CD4-positive, alpha-beta T cell treated with Interleukin-17A for 4 hours (primary cell): ENCODE measurements around the gene MXD4.
"Not testable (repeated sequence)": the region's sequence is repeated elsewhere in the genome, so short reads cannot be mapped to it uniquely, and the experiment has no call there.

Experiments
- DNase-seq: peaks from one replicate; pipeline ENCODE4 v3.0.0-alpha.2; 2020; ENCODE audit warnings: mixed read lengths

The MXD4 gene

DNA sequence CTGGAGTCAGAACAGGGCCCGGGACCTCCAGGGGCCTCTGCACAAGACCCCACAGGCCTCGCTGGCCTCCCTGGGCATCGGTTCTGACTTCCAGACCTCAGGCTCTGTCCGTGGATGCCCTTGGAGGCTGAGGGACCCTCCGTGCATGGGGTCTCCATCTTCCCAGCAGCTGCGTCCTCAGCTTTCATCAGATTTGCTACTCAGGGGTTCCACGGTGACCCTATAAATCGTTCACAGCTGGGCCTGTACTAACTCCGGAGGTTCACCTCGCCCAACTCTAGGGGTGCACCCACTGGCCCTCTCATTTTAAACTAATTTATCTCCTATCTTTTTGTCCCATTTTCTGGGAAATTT is 13.1 kb upstream of the MXD4 start:
- not testable (repeated sequence) for DNase-seq

DNA sequence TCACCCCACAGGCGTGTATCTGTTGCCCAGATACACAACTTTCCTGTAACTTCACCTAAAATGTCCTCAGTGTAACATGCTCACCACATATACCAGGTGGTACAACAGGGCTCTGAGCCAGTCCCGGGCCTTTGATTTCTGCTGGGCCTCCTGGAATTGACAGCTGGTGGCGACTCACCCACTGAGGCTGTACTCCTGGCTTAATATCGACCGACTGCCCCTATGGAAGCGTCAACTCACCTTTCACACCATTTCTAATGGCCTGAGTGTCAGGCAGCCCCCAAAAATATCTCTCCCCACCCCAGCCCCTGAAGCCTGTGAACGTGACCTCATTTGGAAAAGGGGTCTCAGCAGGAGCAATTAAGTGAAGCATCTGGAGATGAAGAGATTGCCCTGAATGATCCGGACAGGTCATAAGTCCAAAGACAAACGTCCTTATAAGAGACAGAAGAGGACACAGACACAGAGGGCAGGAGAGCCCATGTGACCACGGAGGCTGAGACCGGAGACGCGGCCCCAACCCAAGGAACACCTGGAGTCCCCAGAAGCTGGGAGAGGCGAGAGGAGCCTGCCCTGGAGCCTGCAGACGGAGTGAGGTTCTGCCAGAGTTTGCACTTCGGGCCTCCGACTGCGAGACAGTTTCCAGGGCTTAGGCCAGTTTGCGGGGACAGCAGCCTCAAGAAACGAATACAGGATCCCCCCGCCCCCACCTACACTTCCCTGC is 12.6 kb upstream of the MXD4 start:
- DNase-seq, result no peak

DNA sequence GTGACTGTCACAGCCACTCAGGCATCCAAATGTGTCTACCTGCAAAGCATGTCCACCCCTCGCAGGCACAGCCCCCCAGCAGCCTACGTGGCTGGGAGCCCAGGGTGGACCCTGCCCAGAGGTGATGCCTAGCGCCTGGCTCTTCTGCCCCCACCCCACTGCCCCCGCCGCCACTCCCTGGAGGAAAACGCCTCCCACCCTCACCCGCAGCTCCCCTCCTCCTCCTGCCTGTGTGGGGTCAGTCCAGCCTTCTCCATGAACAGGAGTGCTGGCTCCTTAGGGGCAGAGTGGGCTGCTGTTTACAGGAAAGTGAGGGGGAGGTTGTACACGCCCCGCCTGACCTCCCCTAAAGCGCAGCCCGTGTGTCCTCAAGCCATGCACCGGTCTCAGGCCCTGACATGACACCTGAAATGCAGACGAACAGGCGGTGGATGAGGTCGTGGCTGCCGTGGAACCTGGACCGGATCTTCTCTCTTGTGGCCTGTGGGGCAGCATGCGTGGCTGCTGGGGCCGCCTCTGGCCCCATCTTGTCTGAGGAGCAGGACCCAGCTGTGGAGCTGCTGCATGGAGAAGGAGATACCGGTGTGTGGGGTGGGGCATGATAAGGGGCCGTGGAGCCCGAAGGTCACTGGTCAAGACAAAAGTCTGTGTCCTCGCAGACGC is 11.9 kb upstream of the MXD4 start:
- no peak for DNase-seq

DNA sequence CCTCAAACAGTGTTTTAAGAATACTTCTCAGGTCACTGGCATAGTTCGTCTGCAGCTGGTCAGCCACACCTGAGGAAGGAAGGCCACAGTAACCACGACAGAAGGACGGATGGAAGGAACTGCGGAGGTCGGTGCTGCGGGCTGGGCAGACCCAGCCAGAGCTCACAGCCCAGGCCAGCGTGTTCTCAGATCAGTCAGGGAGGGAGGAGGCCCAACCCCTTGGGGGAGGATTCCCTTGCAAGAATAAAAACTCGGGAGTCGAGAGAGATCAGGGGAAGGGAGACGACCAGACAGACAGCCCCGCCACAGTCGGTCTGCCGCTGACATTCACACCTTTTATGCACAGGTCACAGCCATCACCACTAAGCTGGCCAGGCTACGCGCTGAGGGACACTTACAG is 11.3 kb upstream of the MXD4 start:
- DNase-seq, result no peak

DNA sequence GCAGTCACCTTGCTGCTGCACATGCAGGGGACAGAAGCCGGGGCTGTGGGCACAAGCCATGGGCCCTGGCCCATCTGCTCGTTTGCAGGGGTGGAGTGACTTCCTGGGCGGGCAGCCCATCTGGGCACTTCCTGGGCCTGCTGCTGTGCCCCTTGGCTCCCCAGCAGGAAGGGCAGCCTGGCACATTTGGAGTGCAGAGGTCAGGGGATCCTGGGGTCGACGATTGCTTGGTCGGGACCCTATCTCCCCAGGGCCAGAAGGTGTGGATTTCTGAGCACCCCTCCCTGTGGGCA is 10.9 kb upstream of the MXD4 start:
- no peak for DNase-seq

DNA sequence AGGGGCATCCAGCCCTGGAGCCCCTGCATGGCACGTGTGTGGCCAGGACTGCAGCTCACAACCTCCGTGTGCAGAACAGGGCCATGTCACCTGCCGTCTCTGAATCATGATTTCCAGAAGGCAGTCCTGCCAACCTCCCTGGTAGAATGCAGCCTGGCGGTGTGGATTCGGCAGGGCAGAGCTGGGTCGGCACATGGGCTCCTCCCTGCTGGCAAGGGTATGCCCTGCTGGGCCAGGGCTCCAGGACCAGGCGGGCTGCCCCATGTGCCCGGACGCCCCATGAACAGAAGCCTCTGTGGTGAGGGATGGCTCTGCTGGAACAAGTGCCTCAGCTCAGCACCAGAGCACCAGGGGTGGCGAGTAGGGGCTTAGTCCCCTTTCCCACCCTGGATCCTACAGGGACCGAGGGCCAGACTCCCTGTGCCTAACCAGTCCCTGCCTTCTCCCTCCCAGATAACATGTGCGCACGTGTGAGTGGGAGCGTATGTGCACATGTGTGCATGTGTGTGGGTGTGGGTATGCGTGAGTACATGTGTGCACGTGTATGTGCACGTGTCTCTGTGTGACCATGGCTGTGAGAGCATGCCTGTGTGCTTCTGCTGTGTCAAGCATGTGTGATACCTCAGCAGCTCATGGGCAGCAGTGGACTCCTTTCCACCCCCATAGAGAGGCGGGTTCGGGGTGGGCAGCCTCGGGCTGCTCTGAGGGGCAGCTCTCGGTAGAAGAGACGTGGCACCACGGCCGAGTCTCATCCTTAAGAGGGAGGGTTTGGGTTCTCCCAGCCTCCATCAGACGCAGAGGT is 10.3 kb upstream of the MXD4 start:
- no peak for DNase-seq

DNA sequence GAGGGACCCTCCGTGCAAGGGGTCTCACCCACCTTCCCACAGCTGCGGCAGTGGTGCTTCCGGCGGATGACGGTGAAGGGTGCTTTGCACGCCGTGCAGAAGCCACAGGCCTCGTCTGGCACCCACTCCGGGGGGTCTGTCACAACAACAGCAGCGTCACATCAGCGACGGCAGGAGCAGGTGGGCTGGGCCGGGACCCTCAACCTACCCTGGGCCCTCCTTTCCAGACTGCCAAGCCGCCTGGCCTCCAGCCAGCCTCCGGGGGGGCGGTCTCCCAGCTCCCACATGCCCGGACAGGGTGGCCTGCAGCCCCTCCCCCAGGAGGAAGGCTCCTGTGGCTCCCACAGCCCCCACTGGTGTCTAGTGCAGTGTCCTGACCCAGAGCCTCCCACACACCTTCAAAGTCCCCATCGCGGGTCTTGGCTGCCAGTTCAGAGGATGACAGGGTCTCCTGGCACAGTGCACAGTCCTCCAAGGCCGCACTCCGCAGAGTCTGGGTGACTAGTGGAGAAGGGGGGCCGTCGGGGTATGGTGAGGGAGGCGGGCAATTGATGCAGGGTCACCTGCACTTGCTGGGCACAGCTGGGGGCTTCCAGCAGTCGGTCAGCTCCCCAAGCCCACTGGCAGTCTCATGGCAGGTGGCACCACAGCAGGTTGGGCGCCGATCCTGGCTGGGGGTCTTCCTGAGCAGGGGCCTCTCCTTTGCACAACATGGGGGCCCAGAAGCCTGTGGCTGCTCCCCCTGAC is 9.5 kb upstream of the MXD4 start:
- DNase-seq, result no peak

DNA sequence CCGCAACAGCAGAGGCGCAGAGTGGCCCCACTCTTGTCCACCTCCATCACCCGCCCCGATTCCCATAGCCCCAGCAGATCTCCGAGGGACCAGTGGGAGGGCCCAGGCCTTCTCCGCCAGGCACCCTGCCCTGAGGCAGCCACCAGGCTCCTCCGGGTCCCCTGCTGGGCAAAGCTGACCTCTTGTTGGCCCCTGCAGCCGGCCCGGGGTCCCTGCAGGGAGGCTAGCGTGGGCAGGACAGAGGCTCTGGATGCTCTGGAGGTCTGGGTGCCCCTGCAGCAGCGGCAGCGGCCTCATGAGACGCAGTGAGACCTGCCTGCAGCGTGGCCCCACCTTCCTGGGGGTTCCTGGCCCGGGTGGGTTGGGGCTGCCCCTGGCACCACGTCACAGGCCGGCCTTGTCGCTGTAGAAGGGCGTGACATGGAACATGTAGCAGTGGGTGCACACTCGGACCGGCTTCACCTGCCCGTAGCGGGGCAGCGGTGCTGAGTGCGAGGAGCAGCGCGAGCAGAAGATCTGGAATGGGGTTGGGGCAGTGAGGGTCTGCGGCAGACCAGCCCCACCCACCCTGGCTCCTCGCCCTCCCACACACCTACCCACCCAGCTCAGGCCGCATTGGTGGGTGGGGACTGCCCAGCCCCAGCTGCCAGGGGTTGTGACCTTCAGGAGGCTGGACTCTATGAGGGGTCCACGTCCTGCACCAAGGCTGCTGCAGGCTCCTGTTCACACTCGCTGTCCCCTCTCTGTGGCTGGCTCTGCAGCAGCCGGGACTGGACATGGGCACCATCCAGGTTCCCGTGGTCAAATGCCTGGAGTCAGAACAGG is 8.6 kb upstream of the MXD4 start:
- no peak for DNase-seq

DNA sequence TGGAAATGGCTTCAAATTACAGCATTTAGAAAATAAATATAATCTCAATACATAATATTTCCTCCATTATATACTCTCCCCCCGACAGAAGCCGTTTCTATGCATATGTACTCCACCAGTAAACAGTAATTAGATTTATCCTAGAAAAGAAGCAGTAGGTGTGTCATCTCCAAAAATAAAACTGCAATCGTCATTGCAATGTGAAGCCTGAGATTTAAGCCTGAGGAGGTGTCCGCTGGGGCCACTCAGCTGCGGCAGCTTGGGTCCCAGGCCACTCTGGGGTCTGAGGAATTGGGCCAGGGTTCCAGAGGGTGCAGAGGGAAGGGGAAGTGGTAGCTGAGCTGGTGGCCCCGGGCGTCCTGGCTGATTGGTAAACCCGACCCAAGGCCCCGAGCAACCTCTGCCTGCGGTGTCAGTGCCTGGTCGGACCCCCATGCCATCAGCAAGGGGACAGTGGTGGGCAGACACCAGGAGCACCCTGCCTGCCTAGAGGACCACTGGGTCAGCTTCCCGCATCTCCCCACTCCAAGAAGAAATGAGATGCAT is 7.8 kb upstream of the MXD4 start:
- DNase-seq, result no peak

DNA sequence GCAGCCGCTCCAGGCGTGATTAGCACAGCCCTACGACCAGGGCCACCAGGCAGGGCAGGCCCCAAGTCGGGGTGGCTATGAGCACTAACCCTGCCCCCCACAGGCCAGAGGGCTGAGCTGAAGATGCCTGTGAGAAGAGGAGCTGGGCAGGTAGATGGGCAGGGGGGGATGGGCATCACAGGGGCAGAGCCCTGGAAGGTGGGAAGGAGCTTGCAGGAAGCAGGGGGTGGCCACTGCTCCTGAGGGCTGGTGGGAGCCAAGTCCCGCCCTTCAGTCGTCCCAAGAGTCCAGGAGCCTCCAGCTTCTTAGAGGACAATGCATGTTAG is 7.3 kb upstream of the MXD4 start:
- no peak for DNase-seq

DNA sequence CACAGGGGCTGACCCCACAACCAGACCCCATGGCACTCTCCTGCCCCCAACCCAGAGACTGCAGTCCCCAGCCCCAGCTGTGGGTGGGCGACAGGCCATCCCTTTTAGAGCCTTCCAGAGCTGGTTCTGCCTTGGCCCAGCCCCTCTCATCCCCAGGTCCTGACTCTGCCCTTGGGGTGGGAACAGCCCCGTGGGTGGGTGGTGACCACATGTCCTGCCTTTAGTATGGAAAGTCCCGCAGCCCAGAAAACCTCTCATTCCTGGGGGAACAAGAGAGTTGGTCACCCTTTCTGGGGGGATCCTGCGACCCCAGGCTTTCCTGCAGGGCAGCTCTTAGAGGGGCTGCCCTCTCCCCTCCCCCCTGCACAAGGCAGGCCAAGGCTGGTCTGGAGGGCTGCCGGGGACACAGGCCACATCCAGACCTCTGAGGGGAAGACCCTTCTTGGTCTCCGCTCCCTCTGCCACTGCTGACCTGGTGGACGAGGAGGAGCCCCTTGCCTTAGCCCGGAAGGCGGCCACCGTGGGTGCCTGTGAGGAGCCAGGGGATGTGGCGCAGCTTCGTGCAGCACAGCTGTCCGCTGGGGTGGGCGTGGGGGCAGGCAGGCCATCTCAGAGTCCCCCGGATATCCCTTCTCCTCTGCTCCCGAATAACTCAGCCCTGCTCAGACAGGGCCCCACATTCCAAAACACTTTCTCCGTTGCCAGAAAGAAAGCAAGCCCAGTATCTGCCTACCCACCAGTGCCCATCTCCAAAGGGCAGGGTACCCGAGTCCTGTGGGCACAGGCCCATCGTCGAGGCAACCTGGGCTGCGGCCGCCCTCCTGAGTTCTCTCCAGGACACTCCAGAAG is 6.7 kb upstream of the MXD4 start:
- DNase-seq, result no peak

DNA sequence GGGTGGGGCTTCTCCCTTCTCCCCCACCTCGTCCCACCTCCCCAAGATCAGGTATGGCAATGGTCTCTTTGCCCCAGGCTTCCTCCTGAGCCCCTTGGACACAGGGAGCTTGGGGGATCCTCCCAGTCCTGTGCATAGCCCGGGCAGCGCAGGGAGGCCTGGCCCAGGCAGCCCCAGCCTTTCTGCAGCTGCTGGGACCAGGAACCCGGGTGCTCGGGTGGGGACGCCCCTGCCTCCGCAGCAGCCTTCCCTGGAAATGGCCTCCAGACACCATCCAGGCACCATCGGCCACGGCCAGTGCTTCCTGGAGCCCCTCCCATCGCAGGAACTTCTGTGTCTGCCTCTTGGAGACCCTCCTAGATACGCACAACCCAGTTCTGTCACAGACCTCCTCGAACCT is 5.9 kb upstream of the MXD4 start:
- no peak for DNase-seq

DNA sequence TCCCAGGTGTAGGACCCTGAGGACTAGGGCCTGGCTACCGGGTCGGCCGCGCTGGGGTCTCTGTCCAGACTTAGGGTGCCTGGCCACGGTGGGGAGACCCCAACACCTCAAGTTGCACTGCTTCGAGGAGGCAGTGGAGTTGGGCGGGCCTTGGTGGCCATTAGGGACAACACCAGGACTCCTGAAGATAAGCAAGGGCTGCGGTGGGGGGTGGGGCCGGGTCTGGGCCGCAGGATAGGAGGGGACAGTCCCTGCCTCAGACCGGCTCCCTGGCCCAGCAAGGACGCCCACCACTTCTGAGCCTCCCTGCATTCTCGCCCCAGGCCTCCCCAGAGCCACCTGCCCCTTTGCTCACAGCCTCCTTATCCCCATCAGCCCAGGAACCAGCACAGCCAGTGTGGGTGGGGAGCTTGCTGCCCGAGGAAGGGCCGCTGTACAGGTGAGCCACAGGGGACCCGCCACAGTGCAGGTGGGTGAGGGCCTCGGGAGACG is 5.5 kb upstream of the MXD4 start:
- DNase-seq, result no peak

DNA sequence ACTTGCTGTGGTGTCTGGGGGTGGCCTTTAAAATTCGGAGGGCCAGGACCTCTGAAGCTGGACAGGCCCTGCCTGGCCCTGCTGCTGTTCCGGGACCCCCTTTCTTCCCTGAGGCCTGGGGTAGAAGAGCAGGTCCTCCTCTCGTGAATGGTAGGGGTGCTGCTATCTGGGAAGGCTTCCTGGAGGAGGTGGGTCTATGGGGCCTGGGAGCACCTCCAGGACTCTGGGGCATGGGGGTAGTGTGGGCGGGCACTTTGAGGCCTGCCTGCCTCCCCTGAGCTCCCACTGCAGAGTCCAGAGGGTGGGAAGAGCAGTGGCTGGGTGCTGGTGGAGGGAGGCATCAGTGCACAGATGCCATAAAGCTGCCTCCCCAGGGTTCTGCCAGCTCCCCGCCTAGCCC is 4.9 kb upstream of the MXD4 start:
- no peak for DNase-seq

DNA sequence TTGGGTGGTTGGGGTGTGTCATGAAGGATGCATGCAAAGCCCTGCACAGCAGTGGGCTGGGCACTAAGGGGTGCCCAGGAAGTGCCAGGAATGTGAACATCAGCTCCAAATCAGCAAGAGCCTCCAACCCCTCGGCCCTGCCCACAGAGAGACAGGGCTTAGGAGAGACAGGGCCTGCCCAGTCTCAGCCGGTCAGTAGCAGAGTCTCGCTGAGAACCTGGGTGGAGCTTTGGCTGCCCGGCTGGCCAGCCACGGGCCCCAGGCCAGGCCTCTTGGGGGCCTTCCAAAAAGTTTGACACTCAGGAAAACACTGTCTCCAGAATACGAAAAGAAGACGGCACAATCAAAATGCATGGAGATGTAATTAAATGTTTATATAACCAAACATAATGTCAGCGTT is 4.3 kb upstream of the MXD4 start:
- no peak for DNase-seq

DNA sequence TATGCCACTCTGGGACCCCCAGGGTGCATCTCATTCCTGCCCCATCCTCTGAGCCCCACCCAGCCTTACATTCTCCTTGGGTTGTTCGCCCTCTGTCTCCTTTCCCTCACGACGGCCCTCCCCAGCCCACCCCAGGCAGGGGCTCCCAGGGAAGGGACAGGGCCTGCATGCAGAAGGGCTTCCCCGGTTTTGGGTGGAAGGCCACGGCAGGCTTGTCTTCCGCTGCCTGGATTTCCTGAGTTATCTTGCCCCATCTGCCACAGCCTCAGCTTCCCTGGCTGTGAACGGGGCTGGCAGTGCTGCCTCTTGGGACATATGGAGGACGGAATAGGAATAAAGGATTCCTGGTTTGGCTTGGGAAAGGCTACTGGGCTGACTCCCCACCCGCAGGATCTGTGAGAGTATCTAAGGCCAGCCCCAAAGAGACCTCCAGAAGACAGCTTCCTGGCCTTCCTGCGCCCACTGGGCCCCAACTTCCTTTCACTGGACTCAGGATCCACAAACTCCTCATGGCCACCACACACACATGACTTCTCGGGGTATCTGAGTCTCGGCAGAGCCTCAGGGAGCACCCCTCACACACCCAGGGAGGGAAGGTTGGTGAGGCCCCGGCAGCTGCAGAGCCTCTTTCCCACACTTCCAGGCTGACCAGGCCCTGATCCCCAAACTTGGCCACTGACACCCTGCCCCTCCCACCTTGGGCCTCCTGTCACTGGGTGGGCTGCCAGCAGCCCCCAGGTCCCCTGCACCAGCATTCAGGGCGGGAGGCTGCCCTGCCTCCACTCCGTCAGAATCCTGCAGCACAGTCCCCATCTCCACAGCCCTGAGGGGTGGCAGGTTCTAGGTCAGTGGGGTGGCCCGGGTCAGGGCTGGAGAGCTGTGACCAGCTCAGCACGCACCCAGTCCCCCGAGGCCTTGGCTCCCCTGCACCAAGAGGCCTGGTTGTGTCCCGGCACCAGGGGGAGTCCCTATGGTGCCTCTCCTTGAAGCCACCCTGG is 3.5 kb upstream of the MXD4 start:
- no peak for DNase-seq

DNA sequence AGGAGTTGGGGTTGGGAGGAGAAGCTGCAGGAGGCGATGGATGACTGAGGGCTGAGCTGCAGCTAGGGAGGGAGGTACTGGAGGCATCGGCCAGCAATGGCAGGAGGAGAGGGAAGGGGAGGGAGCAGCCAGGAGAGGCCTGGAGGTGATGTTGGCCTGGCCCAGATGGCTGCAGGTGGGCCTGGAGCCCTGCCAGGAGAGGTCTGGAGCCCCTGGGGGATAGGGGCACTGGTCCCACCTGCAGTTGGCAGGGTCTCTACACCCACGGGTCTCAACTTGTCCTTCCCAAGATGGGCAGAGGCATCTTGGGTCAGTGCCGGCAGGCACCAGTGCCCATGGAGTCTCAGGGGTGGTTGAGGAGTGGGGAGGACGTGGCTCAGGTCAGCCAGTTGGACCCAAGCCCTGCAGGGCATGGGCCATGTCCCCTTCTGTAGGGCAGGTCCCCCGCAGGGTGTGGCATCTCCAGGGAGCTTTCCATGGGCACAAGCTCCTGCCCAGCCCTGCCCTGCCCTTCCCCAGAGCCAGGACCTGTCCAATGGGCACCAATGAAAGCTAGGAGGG is 2.7 kb upstream of the MXD4 start:
- DNase-seq, result no peak

DNA sequence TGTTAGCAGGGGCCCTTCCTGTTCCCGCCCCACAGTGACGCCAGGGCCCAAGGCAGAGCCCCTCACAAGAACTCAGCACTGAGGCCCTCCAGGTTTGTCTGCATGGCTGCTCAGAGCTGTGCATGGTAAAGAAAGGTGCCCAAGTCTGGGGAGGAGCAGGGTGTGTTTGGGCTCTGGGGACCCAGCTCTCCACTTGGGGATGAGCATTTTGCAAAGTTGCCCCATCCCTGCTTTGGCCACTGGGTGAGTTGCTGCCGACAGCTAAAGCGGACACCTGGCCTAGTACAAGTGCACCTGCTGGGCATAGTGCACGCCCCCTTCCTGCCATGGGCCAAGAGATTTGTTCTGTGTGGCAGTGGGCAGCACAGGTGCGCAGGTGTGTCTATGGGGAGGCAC is 2.0 kb upstream of the MXD4 start:
- DNase-seq, result no peak

DNA sequence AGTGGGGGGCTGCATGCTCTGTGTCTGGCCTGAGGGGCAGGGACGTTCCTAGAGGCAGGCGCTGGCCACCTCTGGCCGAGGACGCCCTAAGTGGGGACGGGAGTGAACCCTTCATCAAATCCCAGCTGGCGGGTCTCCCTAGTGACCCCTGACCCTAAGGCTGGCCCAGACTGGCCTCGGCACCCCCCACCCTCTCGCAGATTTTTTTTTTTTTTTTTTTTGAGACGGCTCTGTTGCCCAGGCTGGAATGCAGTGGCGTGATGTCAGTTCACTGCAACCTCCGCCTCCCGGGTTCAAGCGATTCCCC is 988 bp upstream of the MXD4 start:
- DNase-seq, result no peak
